ENCODE data around the gene ITPK1.

The ITPK1 gene

GRCh38 chr14:93041830-93042229 is 73.9 kb downstream of the ITPK1 start:
- Histone ChIP-seq H3K4me3 (ENCODE audit: low read depth in 1 of 5, low read length in 5 of 5) (no peak overlapping the region), H3K27me3 (ENCODE audit: control insufficient read depth in 5 of 5, insufficient read depth in 4 of 5, low read length in 5 of 5) (no peaks in the 10 kb centered on the region), H3K9me3 (ENCODE audit: control insufficient read depth in 5 of 5, low read length in 5 of 5) (no peaks in the 10 kb centered on the region), H3K27ac (ENCODE audit: low read depth, low read length) (no peak overlapping the region), H3K9ac (ENCODE audit: low read length in 5 of 5) (no peak overlapping the region), H3K36me3 (ENCODE audit: control insufficient read depth in 5 of 5, insufficient read depth in 5 of 5, low read length in 5 of 5) (no peaks in the 10 kb centered on the region), H3K4me1 (ENCODE audit: control insufficient read depth in 5 of 5, insufficient read depth in 5 of 5, low read length in 5 of 5) (peaks cover 3 to 59% (median 42%) of the 10 kb centered on the region in 5 donors)

GRCh38 chr14:93040982-93041381 is 74.7 kb downstream of the ITPK1 start:
- H3K27ac ChIP-seq (ENCODE audit: low read depth, low read length) = no peak overlapping the region
- H3K27me3 ChIP-seq (ENCODE audit: control insufficient read depth in 5 of 5, insufficient read depth in 4 of 5, low read length in 5 of 5) = no peaks in the 10 kb centered on the region
- H3K9me3 ChIP-seq (ENCODE audit: control insufficient read depth in 5 of 5, low read length in 5 of 5) = no peaks in the 10 kb centered on the region
- peaks cover 0 to 3% (median 0%) of the 10 kb centered on the region in 5 donors for H3K36me3 ChIP-seq (ENCODE audit: control insufficient read depth in 5 of 5, insufficient read depth in 5 of 5, low read length in 5 of 5)
- peaks cover 3 to 67% (median 50%) of the 10 kb centered on the region in 5 donors for H3K4me1 ChIP-seq (ENCODE audit: control insufficient read depth in 5 of 5, insufficient read depth in 5 of 5, low read length in 5 of 5)
- peak overlapping the region in 1 of 5 donors; percentile 27 for H3K9ac ChIP-seq (ENCODE audit: low read length in 5 of 5)
- no peak overlapping the region for H3K4me3 ChIP-seq (ENCODE audit: low read depth in 1 of 5, low read length in 5 of 5)

GRCh38 chr14:93040443-93040842 is 75.3 kb downstream of the ITPK1 start:
- no peak overlapping the region for H3K27ac ChIP-seq (ENCODE audit: low read depth, low read length)
- H3K4me3 ChIP-seq (ENCODE audit: low read depth in 1 of 5, low read length in 5 of 5) = no peak overlapping the region
- peak overlapping the region in 1 of 5 donors; percentile 27 for H3K9ac ChIP-seq (ENCODE audit: low read length in 5 of 5)
- peaks cover 0 to 4% (median 0%) of the 10 kb centered on the region in 5 donors for H3K36me3 ChIP-seq (ENCODE audit: control insufficient read depth in 5 of 5, insufficient read depth in 5 of 5, low read length in 5 of 5)
- no peaks in the 10 kb centered on the region for H3K27me3 ChIP-seq (ENCODE audit: control insufficient read depth in 5 of 5, insufficient read depth in 4 of 5, low read length in 5 of 5)
- peaks cover 3 to 71% (median 54%) of the 10 kb centered on the region in 5 donors for H3K4me1 ChIP-seq (ENCODE audit: control insufficient read depth in 5 of 5, insufficient read depth in 5 of 5, low read length in 5 of 5)
- H3K9me3 ChIP-seq (ENCODE audit: control insufficient read depth in 5 of 5, low read length in 5 of 5) = no peaks in the 10 kb centered on the region

GRCh38 chr14:93039649-93040315 is 75.9 kb downstream of the ITPK1 start:
- peaks cover 3 to 65% (median 48%) of the 10 kb centered on the region in 5 donors for H3K4me1 ChIP-seq (ENCODE audit: control insufficient read depth in 5 of 5, insufficient read depth in 5 of 5, low read length in 5 of 5)
- no peaks in the 10 kb centered on the region for H3K9me3 ChIP-seq (ENCODE audit: control insufficient read depth in 5 of 5, low read length in 5 of 5)
- H3K27me3 ChIP-seq (ENCODE audit: control insufficient read depth in 5 of 5, insufficient read depth in 4 of 5, low read length in 5 of 5) = no peaks in the 10 kb centered on the region
- no peak overlapping the region for H3K4me3 ChIP-seq (ENCODE audit: low read depth in 1 of 5, low read length in 5 of 5)
- H3K36me3 ChIP-seq (ENCODE audit: control insufficient read depth in 5 of 5, insufficient read depth in 5 of 5, low read length in 5 of 5) = peaks cover 0 to 4% (median 0%) of the 10 kb centered on the region in 5 donors
- no peak overlapping the region for H3K9ac ChIP-seq (ENCODE audit: low read length in 5 of 5)
- no peak overlapping the region for H3K27ac ChIP-seq (ENCODE audit: low read depth, low read length)

DNA sequence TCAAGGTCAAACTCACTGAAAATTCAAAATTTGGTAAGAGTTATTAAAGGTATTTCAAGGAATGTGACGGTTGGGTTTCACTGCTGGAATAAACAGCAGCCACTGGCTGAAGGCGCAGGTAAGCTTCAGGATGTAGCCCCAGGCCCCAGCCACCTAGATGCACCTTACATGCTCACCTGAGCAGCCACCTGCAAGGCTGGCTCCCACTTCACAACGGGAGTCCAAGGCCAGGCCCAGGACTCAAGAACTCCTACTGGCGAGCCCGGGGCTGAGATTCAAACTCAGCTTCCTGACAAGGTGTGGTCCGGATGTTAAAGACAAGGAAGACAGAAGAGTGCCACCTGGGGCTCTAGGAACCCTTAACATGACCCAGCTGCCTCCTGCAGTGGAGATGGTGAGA is 78.4 kb downstream of the ITPK1 start:
- H3K36me3 ChIP-seq (ENCODE audit: control insufficient read depth in 5 of 5, insufficient read depth in 5 of 5, low read length in 5 of 5) = peaks cover 0 to 4% (median 0%) of the 10 kb centered on the region in 5 donors
- no peaks in the 10 kb centered on the region for H3K27me3 ChIP-seq (ENCODE audit: control insufficient read depth in 5 of 5, insufficient read depth in 4 of 5, low read length in 5 of 5)
- H3K4me3 ChIP-seq (ENCODE audit: low read depth in 1 of 5, low read length in 5 of 5) = no peak overlapping the region
- no peaks in the 10 kb centered on the region for H3K9me3 ChIP-seq (ENCODE audit: control insufficient read depth in 5 of 5, low read length in 5 of 5)
- peak overlapping the region; percentile 5 for H3K27ac ChIP-seq (ENCODE audit: low read depth, low read length)
- no peak overlapping the region for H3K9ac ChIP-seq (ENCODE audit: low read length in 5 of 5)
- peaks cover 12 to 66% (median 46%) of the 10 kb centered on the region in 5 donors for H3K4me1 ChIP-seq (ENCODE audit: control insufficient read depth in 5 of 5, insufficient read depth in 5 of 5, low read length in 5 of 5)

GRCh38 chr14:93036652-93037345 is 78.9 kb downstream of the ITPK1 start:
- H3K4me1 ChIP-seq (ENCODE audit: control insufficient read depth in 5 of 5, insufficient read depth in 5 of 5, low read length in 5 of 5) = peaks cover 14 to 72% (median 51%) of the 10 kb centered on the region in 5 donors
- H3K36me3 ChIP-seq (ENCODE audit: control insufficient read depth in 5 of 5, insufficient read depth in 5 of 5, low read length in 5 of 5) = peaks cover 0 to 4% (median 0%) of the 10 kb centered on the region in 5 donors
- peak overlapping the region; percentile 5 for H3K27ac ChIP-seq (ENCODE audit: low read depth, low read length)
- H3K27me3 ChIP-seq (ENCODE audit: control insufficient read depth in 5 of 5, insufficient read depth in 4 of 5, low read length in 5 of 5) = no peaks in the 10 kb centered on the region
- H3K4me3 ChIP-seq (ENCODE audit: low read depth in 1 of 5, low read length in 5 of 5) = no peak overlapping the region
- no peaks in the 10 kb centered on the region for H3K9me3 ChIP-seq (ENCODE audit: control insufficient read depth in 5 of 5, low read length in 5 of 5)
- peak overlapping the region in 2 of 5 donors; percentile 20 to 27 for H3K9ac ChIP-seq (ENCODE audit: low read length in 5 of 5)

DNA sequence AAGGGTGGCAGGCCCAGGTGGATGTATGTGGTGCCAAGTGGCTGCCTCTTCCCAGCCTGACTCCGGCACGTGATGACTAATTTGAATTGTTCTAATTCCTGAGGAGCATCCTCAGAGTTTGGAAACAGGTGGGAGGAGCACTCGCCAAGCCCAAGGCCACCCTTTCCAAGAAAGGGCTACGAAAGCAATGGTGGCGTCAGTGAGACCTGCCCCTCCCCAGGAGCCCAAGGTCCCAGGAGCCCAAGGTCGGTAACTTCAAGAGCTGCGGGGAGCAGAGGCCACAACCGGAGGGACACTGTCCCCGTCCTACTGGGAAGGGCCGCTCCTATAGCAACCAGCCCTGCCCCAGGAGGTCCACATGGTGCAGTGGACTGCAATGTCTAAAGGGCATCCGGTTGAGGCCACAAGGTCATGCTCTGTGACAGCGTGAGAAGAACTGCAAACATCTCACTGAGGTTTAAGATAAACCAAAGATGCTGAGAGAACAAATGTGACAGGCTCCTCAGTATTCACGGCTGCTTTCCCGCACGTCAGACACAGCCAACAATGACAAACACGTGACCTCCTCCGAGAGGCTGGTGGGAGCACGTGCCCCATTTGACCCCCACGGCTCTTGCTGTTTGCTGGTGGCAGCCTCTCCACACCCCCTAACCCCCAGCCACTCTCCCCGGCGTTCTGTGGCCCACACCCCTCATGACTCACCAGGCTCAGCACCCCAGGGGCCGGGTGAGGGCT is 79.6 kb downstream of the ITPK1 start:
- Histone ChIP-seq H3K27ac (ENCODE audit: low read depth, low read length) (peak overlapping the region; percentile 5), H3K27me3 (ENCODE audit: control insufficient read depth in 5 of 5, insufficient read depth in 4 of 5, low read length in 5 of 5) (no peaks in the 10 kb centered on the region), H3K9ac (ENCODE audit: low read length in 5 of 5) (peak overlapping the region in 1 of 5 donors; percentile 27), H3K4me3 (ENCODE audit: low read depth in 1 of 5, low read length in 5 of 5) (no peak overlapping the region), H3K9me3 (ENCODE audit: control insufficient read depth in 5 of 5, low read length in 5 of 5) (no peaks in the 10 kb centered on the region), H3K36me3 (ENCODE audit: control insufficient read depth in 5 of 5, insufficient read depth in 5 of 5, low read length in 5 of 5) (peaks cover 0 to 4% (median 0%) of the 10 kb centered on the region in 5 donors), H3K4me1 (ENCODE audit: control insufficient read depth in 5 of 5, insufficient read depth in 5 of 5, low read length in 5 of 5) (peaks cover 14 to 70% (median 54%) of the 10 kb centered on the region in 5 donors)

DNA sequence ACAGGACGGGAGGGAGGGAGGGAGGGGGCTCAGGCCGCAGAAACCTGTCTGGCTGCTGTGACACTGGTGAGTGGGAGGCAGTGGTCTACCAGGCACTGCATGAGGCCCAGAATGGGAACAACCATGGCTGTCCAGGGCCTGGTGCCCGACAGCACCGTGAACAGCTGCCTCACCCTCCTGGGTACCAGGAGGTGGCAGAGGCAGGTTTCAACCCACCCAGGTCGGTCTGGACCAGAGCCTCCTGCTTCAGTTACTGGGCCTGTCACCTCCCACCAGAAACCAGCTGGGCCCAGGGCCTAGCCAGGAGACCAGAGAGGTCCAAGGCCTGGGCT is 80.2 kb downstream of the ITPK1 start:
- H3K9ac ChIP-seq (ENCODE audit: low read length in 5 of 5) = no peak overlapping the region
- H3K36me3 ChIP-seq (ENCODE audit: control insufficient read depth in 5 of 5, insufficient read depth in 5 of 5, low read length in 5 of 5) = peaks cover 0 to 4% (median 0%) of the 10 kb centered on the region in 5 donors
- H3K4me3 ChIP-seq (ENCODE audit: low read depth in 1 of 5, low read length in 5 of 5) = no peak overlapping the region
- no peaks in the 10 kb centered on the region for H3K9me3 ChIP-seq (ENCODE audit: control insufficient read depth in 5 of 5, low read length in 5 of 5)
- peaks cover 14 to 67% (median 49%) of the 10 kb centered on the region in 5 donors for H3K4me1 ChIP-seq (ENCODE audit: control insufficient read depth in 5 of 5, insufficient read depth in 5 of 5, low read length in 5 of 5)
- H3K27ac ChIP-seq (ENCODE audit: low read depth, low read length) = peak overlapping the region; percentile 5
- no peaks in the 10 kb centered on the region for H3K27me3 ChIP-seq (ENCODE audit: control insufficient read depth in 5 of 5, insufficient read depth in 4 of 5, low read length in 5 of 5)

- Histone ChIP-seq H3K27me3 (ENCODE audit: control insufficient read depth in 5 of 5, insufficient read depth in 4 of 5, low read length in 5 of 5) (no peaks in the 10 kb centered on the region), H3K4me3 (ENCODE audit: low read depth in 1 of 5, low read length in 5 of 5) (no peak overlapping the region), H3K27ac (ENCODE audit: low read depth, low read length) (no peak overlapping the region), H3K9ac (ENCODE audit: low read length in 5 of 5) (no peak overlapping the region), H3K36me3 (ENCODE audit: control insufficient read depth in 5 of 5, insufficient read depth in 5 of 5, low read length in 5 of 5) (peaks cover 0 to 7% (median 0%) of the 10 kb centered on the region in 5 donors), H3K9me3 (ENCODE audit: control insufficient read depth in 5 of 5, low read length in 5 of 5) (no peaks in the 10 kb centered on the region), H3K4me1 (ENCODE audit: control insufficient read depth in 5 of 5, insufficient read depth in 5 of 5, low read length in 5 of 5) (peaks cover 14 to 58% (median 40%) of the 10 kb centered on the region in 5 donors)
Observed at GRCh38 chr14:93034671-93034994, 81.1 kb downstream of the ITPK1 start.

Measured in subcutaneous abdominal adipose tissue (tissue), 5 donors.